ENCODE data around the gene LSM7.
A peak's percentile ranks its signal among the peaks of the same experiment; 100 is the strongest.

The LSM7 gene

DNA sequence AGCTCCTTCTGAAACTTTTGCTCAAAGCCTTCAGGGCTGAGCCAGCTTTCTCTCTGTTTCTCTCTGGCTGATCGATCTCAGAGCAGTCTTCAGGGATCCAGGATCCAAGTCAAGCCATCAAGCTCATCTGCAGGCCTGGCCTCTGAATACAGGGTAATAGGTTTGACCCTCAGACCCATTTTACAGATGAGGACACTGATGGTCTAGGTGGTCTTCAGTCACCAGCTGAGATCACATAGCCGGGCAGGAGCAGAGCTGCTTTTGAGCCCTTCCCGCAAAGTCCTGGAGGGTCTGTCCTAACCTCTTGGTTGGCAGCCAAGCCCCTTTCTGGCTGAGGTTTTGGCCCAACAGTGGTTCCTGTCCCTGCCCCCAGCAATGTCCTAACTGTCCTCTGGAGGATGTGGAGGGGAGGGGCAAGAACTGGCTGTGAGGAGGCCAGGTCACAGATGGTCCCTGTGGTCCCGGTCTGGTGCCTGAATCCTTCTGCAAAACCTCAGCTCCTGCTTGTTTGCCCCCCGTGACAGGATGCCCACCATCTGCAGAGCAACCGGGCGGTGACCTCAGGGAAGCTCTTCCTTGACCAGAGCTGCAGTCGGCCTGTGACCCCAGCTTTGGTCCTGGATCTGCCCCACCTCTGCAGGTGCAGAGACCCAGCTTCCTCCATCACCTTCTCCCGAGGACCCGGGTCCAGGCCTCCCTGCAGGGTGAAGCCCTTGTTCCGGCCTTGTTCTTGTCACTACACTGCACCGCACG, 40.6 kb downstream of the LSM7 start:
- H3K4ac ChIP-seq (ENCODE audit: low read depth, low read length), result no peak overlapping the region
- H3K14ac ChIP-seq (ENCODE audit: low read length), result no peak overlapping the region
- H2BK120ac ChIP-seq (ENCODE audit: insufficient read depth, low read length, poor library complexity), result no peak overlapping the region
- H3K23ac ChIP-seq (ENCODE audit: low read length), result no peak overlapping the region
- no peak overlapping the region for H2AK5ac ChIP-seq (ENCODE audit: low read length)
- H3K4me1 ChIP-seq (ENCODE audit: control insufficient read depth in 1 of 2, insufficient read depth in 2 of 2, low read length in 2 of 2), result peaks cover 9 to 20% of the 10 kb centered on the region in 2 experiments
- H2AFZ ChIP-seq (ENCODE audit: insufficient read depth, low read length, poor library complexity), result no peak overlapping the region
- no peak overlapping the region for H3K27ac ChIP-seq (ENCODE audit: low read depth, low read length)
- WGBS (ENCODE audit: extremely low coverage, insufficient coverage, insufficient read length), result no CpG with 5 or more reads among the region's 13 CpGs
- H3K79me2 ChIP-seq (ENCODE audit: control insufficient read depth, insufficient read depth, low read length, poor library complexity), result no peaks in the 10 kb centered on the region
- no peak overlapping the region for H3K9ac ChIP-seq (ENCODE audit: low read length)
- H4K12ac ChIP-seq (ENCODE audit: low read depth, low read length), result no peak overlapping the region
- no peak overlapping the region for H3K4me3 ChIP-seq (ENCODE audit: low read depth, low read length)
- H3K9me3 ChIP-seq (ENCODE audit: insufficient read depth, low read depth, low read length), result peaks cover 20% of the 10 kb centered on the region
- no peak overlapping the region for H3K4me2 ChIP-seq (ENCODE audit: low read length)
- H3K79me1 ChIP-seq (ENCODE audit: low read length), result no peaks in the 10 kb centered on the region
- peaks cover 49% of the 10 kb centered on the region for H3K27me3 ChIP-seq (ENCODE audit: insufficient read depth, low read length)
- H2BK5ac ChIP-seq (ENCODE audit: low read depth, low read length, poor library complexity), result no peak overlapping the region
- no peak overlapping the region for H3K18ac ChIP-seq (ENCODE audit: low read length)
- no peak overlapping the region for H4K91ac ChIP-seq (ENCODE audit: low read depth, low read length)
- no peak for DNase-seq
- no peak overlapping the region for H4K8ac ChIP-seq (ENCODE audit: low read depth, low read length)
- H3K36me3 ChIP-seq (ENCODE audit: control insufficient read depth in 1 of 2, insufficient read depth in 2 of 2, low read length in 2 of 2), result no peaks in the 10 kb centered on the region
- H2BK12ac ChIP-seq (ENCODE audit: low read length), result no peak overlapping the region

DNA sequence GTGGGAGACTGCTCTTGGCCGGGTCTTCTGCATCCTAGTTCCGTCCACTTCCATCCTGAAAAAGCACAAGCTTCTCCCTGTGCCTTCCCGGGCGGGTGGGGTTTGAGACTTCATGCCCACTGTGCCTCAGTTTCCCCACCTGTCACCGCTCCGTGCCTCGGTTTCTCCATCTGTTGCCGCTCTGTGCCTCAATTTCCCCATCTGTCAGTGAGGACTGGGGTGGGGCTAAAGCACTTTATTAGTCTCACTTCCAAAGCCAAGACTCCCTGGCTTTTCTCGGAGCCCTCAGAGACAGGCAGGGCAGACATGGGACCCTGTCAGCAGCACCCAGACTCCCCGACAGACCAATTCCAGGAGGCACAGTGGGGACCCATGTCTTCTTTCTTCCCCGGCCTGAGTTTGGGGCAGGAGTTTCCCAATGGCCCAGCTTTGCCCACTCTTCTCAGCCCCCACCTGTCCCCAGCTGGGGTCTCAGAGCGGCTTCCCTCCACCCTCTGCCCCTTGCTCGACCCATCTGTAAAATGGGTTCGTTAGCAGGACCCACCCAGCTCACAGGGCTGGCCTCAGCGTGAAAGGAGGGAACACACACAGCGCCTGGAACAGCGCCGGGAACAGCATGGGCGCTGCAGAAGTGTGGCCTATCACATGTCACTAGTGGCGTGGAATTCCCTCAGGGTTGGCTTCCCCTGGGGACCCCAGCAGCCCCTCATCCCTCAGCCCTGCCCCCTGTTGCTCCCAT, 41.8 kb downstream of the LSM7 start:
- H3K4me1 ChIP-seq (ENCODE audit: control insufficient read depth in 1 of 2, insufficient read depth in 2 of 2, low read length in 2 of 2), result peaks cover 17 to 26% of the 10 kb centered on the region in 2 experiments
- H3K23ac ChIP-seq (ENCODE audit: low read length), result no peak overlapping the region
- no peak overlapping the region for H3K14ac ChIP-seq (ENCODE audit: low read length)
- H3K4ac ChIP-seq (ENCODE audit: low read depth, low read length), result no peak overlapping the region
- no CpG with 5 or more reads among the region's 20 CpGs for WGBS (ENCODE audit: extremely low coverage, insufficient coverage, insufficient read length)
- no peak overlapping the region for H3K27ac ChIP-seq (ENCODE audit: low read depth, low read length)
- no peak overlapping the region for H2BK12ac ChIP-seq (ENCODE audit: low read length)
- no peak overlapping the region for H3K9ac ChIP-seq (ENCODE audit: low read length)
- peaks cover 40% of the 10 kb centered on the region for H3K27me3 ChIP-seq (ENCODE audit: insufficient read depth, low read length)
- no peak overlapping the region for H2BK5ac ChIP-seq (ENCODE audit: low read depth, low read length, poor library complexity)
- no peak overlapping the region for H4K8ac ChIP-seq (ENCODE audit: low read depth, low read length)
- no peak overlapping the region for H4K12ac ChIP-seq (ENCODE audit: low read depth, low read length)
- H4K91ac ChIP-seq (ENCODE audit: low read depth, low read length), result no peak overlapping the region
- no peaks in the 10 kb centered on the region for H3K79me2 ChIP-seq (ENCODE audit: control insufficient read depth, insufficient read depth, low read length, poor library complexity)
- no peak overlapping the region for H3K4me2 ChIP-seq (ENCODE audit: low read length)
- H3K9me3 ChIP-seq (ENCODE audit: insufficient read depth, low read depth, low read length), result peaks cover 18% of the 10 kb centered on the region
- no peaks in the 10 kb centered on the region for H3K36me3 ChIP-seq (ENCODE audit: control insufficient read depth in 1 of 2, insufficient read depth in 2 of 2, low read length in 2 of 2)
- no peak overlapping the region for H3K18ac ChIP-seq (ENCODE audit: low read length)
- H2AK5ac ChIP-seq (ENCODE audit: low read length), result no peak overlapping the region
- no peak overlapping the region for H3K4me3 ChIP-seq (ENCODE audit: low read depth, low read length)
- H2AFZ ChIP-seq (ENCODE audit: insufficient read depth, low read length, poor library complexity), result no peak overlapping the region
- DNase-seq, result no peak
- H2BK120ac ChIP-seq (ENCODE audit: insufficient read depth, low read length, poor library complexity), result no peak overlapping the region
- H3K79me1 ChIP-seq (ENCODE audit: low read length), result peaks cover 3% of the 10 kb centered on the region

DNA sequence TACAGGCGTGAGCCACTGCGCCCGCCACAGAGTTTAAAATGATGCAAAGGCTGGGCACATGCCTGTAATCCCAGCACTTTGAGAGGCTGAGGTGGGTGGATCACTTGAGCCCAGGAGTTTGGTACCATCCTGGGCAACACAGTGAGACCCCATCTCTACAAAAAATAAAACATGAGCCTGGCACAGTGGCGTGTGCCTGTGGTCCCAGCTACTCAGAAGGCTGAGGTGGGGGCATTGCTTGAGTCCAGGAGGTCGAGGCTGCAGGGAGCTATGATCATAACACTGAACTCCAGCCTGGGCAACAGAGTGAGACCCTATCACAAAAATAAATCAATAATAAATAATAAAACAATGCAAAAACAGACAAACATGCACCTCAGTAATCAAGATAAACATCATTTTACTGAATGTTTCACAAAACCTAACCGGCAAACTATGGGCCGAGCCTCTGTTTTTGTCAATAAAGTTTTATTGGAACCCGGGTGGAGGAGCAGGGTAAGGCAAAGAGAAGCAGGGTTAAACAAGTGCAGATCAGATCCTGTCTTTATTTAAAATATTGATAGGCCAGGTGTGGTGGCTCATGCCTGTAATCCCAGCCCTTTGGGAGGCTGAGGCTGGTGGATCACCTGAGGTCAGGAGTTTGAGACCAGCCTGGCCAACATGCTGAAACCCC, 44.4 kb downstream of the LSM7 start:
- Histone ChIP-seq H4K8ac (ENCODE audit: low read depth, low read length) (no peak overlapping the region), H3K23ac (ENCODE audit: low read length) (no peak overlapping the region), H3K4me2 (ENCODE audit: low read length) (no peak overlapping the region), H3K36me3 (ENCODE audit: control insufficient read depth in 1 of 2, insufficient read depth in 2 of 2, low read length in 2 of 2) (no peaks in the 10 kb centered on the region), H4K12ac (ENCODE audit: low read depth, low read length) (no peak overlapping the region), H3K4me3 (ENCODE audit: low read depth, low read length) (no peak overlapping the region), H3K79me1 (ENCODE audit: low read length) (peaks cover 3% of the 10 kb centered on the region), H3K9me3 (ENCODE audit: insufficient read depth, low read depth, low read length) (peaks cover 6% of the 10 kb centered on the region), H3K4ac (ENCODE audit: low read depth, low read length) (no peak overlapping the region), H2BK12ac (ENCODE audit: low read length) (no peak overlapping the region), H3K9ac (ENCODE audit: low read length) (no peak overlapping the region), H2AFZ (ENCODE audit: insufficient read depth, low read length, poor library complexity) (no peak overlapping the region), H3K14ac (ENCODE audit: low read length) (no peak overlapping the region), H3K4me1 (ENCODE audit: control insufficient read depth in 1 of 2, insufficient read depth in 2 of 2, low read length in 2 of 2) (peaks cover 7 to 8% of the 10 kb centered on the region in 2 experiments), H2BK5ac (ENCODE audit: low read depth, low read length, poor library complexity) (no peak overlapping the region), H3K27me3 (ENCODE audit: insufficient read depth, low read length) (peaks cover 14% of the 10 kb centered on the region), H4K91ac (ENCODE audit: low read depth, low read length) (no peak overlapping the region), H3K27ac (ENCODE audit: low read depth, low read length) (no peak overlapping the region), H3K79me2 (ENCODE audit: control insufficient read depth, insufficient read depth, low read length, poor library complexity) (no peaks in the 10 kb centered on the region), H2BK120ac (ENCODE audit: insufficient read depth, low read length, poor library complexity) (no peak overlapping the region), H3K18ac (ENCODE audit: low read length) (no peak overlapping the region), H2AK5ac (ENCODE audit: low read length) (no peak overlapping the region)
- WGBS (ENCODE audit: extremely low coverage, insufficient coverage, insufficient read length), result no CpG with 5 or more reads among the region's 8 CpGs
- no peak for DNase-seq

DNA sequence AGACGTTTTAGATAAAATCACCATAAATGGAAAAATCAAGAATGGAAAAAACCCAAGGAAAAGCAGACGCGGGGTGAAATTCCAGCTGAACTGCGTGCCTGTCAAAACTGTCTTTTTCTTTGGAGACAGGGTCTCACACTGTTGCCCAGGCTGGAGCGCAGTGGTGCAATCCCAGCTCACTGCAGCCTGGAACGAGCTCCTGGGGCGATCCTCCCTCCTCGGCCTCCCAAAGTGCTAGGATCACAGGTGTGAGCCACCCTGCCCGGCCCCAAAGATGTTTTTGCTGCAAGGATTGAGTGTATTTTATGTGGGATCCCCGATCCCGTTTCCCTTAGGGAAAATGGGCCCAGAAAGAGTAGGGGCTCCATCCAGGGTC, 45.5 kb downstream of the LSM7 start:
- H3K9me3 ChIP-seq (ENCODE audit: insufficient read depth, low read depth, low read length), result no peaks in the 10 kb centered on the region
- no peak overlapping the region for H2AFZ ChIP-seq (ENCODE audit: insufficient read depth, low read length, poor library complexity)
- no peak overlapping the region for H3K23ac ChIP-seq (ENCODE audit: low read length)
- H3K9ac ChIP-seq (ENCODE audit: low read length), result no peak overlapping the region
- no CpG with 5 or more reads among the region's 11 CpGs for WGBS (ENCODE audit: extremely low coverage, insufficient coverage, insufficient read length)
- no peaks in the 10 kb centered on the region for H3K36me3 ChIP-seq (ENCODE audit: control insufficient read depth in 1 of 2, insufficient read depth in 2 of 2, low read length in 2 of 2)
- no peak overlapping the region for H2BK12ac ChIP-seq (ENCODE audit: low read length)
- H2BK120ac ChIP-seq (ENCODE audit: insufficient read depth, low read length, poor library complexity), result no peak overlapping the region
- no peak overlapping the region for H4K8ac ChIP-seq (ENCODE audit: low read depth, low read length)
- H3K27me3 ChIP-seq (ENCODE audit: insufficient read depth, low read length), result peaks cover 6% of the 10 kb centered on the region
- H3K14ac ChIP-seq (ENCODE audit: low read length), result no peak overlapping the region
- H4K12ac ChIP-seq (ENCODE audit: low read depth, low read length), result no peak overlapping the region
- H3K4ac ChIP-seq (ENCODE audit: low read depth, low read length), result no peak overlapping the region
- H3K27ac ChIP-seq (ENCODE audit: low read depth, low read length), result no peak overlapping the region
- no peak overlapping the region for H3K18ac ChIP-seq (ENCODE audit: low read length)
- no peaks in the 10 kb centered on the region for H3K79me2 ChIP-seq (ENCODE audit: control insufficient read depth, insufficient read depth, low read length, poor library complexity)
- peaks cover 7 to 8% of the 10 kb centered on the region in 2 experiments for H3K4me1 ChIP-seq (ENCODE audit: control insufficient read depth in 1 of 2, insufficient read depth in 2 of 2, low read length in 2 of 2)
- H2BK5ac ChIP-seq (ENCODE audit: low read depth, low read length, poor library complexity), result no peak overlapping the region
- H3K79me1 ChIP-seq (ENCODE audit: low read length), result peaks cover 3% of the 10 kb centered on the region
- peak overlapping the region; percentile 32 for H2AK5ac ChIP-seq (ENCODE audit: low read length)
- no peak overlapping the region for H4K91ac ChIP-seq (ENCODE audit: low read depth, low read length)
- H3K4me2 ChIP-seq (ENCODE audit: low read length), result no peak overlapping the region
- DNase-seq, result no peak
- no peak overlapping the region for H3K4me3 ChIP-seq (ENCODE audit: low read depth, low read length)

All from trophoblast cell (in vitro differentiated cells and primary cell).